H1 (cell line): ENCODE results near the gene LIMA1. TPM values are rescaled to one million over a fixed set of nuclear protein-coding genes. Genes with fewer than 3 reads are reported as not detected.

Experiments
- ASH2L ChIP-seq: fragments of 200-600, 300-600 bp; sonication (generic); IDR thresholded peaks from one replicate; pipeline ENCODE4 v1.7.1; 2017; ENCODE audit warnings: low read length
- BCL11A ChIP-seq, 2 experiments: IDR thresholded peaks; one replicate each; pipeline ENCODE4 v1.6.1; 2011; ENCODE audit warnings: low read depth in 2 of 2, low read length in 2 of 2, mild to moderate bottlenecking in 2 of 2
- CTBP2 ChIP-seq: IDR thresholded peaks from 2 replicates; pipeline ENCODE4 v1.7.0; 2011; ENCODE audit warnings: borderline replicate concordance, mild to moderate bottlenecking, moderate library complexity, mixed read lengths, low read length; ENCODE audit not compliant: insufficient read depth, insufficient read length
- GABPA ChIP-seq: IDR thresholded peaks from 2 replicates; pipeline ENCODE4 v1.6.1; 2011; ENCODE audit warnings: mild to moderate bottlenecking, low read length, moderate library complexity, borderline replicate concordance; ENCODE audit not compliant: insufficient read depth
- KDM5A ChIP-seq: fragments of 200-600 bp; IDR thresholded peaks from 2 replicates; pipeline ENCODE4 v1.7.1; 2012; ENCODE audit warnings: mild to moderate bottlenecking, low read length, inconsistent platforms, mixed read lengths
- MAFK ChIP-seq: IDR thresholded peaks from 2 replicates; pipeline ENCODE4 v1.6.1; 2012; ENCODE audit warnings: low read depth, mild to moderate bottlenecking, improper control_type of control experiment, low read length
- SIRT6 ChIP-seq: IDR thresholded peaks from one replicate; pipeline ENCODE4 v1.7.1; 2012; ENCODE audit warnings: low read length, inconsistent platforms
- TEAD4 ChIP-seq: IDR thresholded peaks from 2 replicates; pipeline ENCODE4 v1.6.1; 2012; ENCODE audit warnings: low read depth, low read length, inconsistent platforms, mixed read lengths
- polyA plus RNA-seq, 7 experiments: library from polyadenylated mRNA; depleted of rRNA in 3 of 7; stranded (reverse) in 5 of 7; unstranded in 2 of 7; fragments of >200 nt in 5 of 7; fragments of 200-250 nt in 2 of 7; gene quantifications; 1 replicate in 5 of 7; 2 replicates in 1 of 7; 4 replicates in 1 of 7; pipeline versions ENCODE4 v1.2.1 to v1.2.3, GENCODE V29; 2011 to 2013; ENCODE audit warnings: missing spikeins in 2 of 7, mixed read lengths in 2 of 7
- total RNA-seq: library from RNA; stranded (reverse); fragmentation: NEBNext Ultra II Directional; extraction: Animal tissue kit (Norgen Biotek cat#: 25700); gene quantifications from 2 replicates; pipeline ENCODE4 v1.2.1, GENCODE V29; 2021
- TF ChIP-seq, protein P1 (sequence below): IDR thresholded peaks from 2 replicates; pipeline ENCODE4 v1.6.1; 2011; ENCODE audit warnings: low read length, improper control_type of control experiment

Gene LIMA1
- total and polyA plus RNA-seq, 2 of the 8 experiments (the other 6 are each of a cell fraction or from before 2014, with no cell fraction given), result 12.7 to 47.6 TPM

DNA sequence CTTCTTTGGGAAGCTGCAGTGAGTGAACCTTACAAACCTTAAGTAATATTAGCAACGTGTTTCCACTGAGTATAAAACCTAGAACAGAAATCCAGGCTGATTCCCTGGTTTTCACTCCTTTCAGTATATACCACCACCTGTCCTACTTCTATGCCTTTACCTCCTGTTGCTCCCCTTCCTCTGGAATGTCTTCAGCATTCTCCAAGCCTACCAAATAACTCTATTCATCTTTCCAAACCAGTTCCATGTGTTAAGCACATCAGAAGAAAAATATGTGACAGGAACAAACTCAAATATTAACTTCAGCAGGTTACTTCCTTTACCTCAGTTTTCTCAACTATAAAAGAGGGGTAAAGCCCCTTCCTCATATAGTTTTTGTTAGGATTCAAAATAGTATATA is 39.8 kb downstream of the LIMA1 start (continued):
- no peak for TF ChIP-seq ASH2L
- TF ChIP-seq SIRT6, result no peak
- TF ChIP-seq, protein P1, sequence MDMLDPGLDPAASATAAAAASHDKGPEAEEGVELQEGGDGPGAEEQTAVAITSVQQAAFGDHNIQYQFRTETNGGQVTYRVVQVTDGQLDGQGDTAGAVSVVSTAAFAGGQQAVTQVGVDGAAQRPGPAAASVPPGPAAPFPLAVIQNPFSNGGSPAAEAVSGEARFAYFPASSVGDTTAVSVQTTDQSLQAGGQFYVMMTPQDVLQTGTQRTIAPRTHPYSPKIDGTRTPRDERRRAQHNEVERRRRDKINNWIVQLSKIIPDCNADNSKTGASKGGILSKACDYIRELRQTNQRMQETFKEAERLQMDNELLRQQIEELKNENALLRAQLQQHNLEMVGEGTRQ, result no peak
- no peak for TF ChIP-seq CTBP2
- TF ChIP-seq MAFK, result no peak
- TF ChIP-seq KDM5A, result no peak
- TF ChIP-seq BCL11A (IDR thresholded peaks at IDR 0.05; ENCODE audit: low read depth in 2 of 2, low read length in 2 of 2), result no peak
- no peak for TF ChIP-seq GABPA
- no peak for TF ChIP-seq TEAD4
